HepG2 (cell line): ENCODE data around the gene SPHK1. TPM values are rescaled to one million over a fixed set of nuclear protein-coding genes. Genes with fewer than 3 reads are reported as not detected.

Experiments used
- CHD2 ChIP-seq: IDR thresholded peaks from 2 replicates; pipeline ENCODE4 v1.6.1; 2011; ENCODE audit warnings: low read depth, low read length, improper control_type of control experiment
- CSRNP2 ChIP-seq: sonication (generic); formaldehyde crosslinking; conservative IDR thresholded peaks from 2 replicates; pipeline ENCODE4 v1.8.0; 2022; ENCODE audit warnings: low read depth, missing genetic modification reagents
- EHMT2 ChIP-seq: fragments of 200-600 bp; sonication (generic); IDR thresholded peaks from 2 replicates; pipeline ENCODE4 v1.7.0; 2017; ENCODE audit warnings: antibody characterized with exemption, low read depth, low read length, borderline replicate concordance
- HBP1 ChIP-seq: IDR thresholded peaks from 2 replicates; pipeline ENCODE4 v1.6.1; 2016; ENCODE audit warnings: low read depth, control low read depth
- JDP2 ChIP-seq: sonication (generic); formaldehyde crosslinking; IDR thresholded peaks from 2 replicates; pipeline ENCODE4 v1.8.1; 2022; ENCODE audit warnings: missing genetic modification reagents, borderline replicate concordance
- KDM3A ChIP-seq: IDR thresholded peaks from 2 replicates; pipeline ENCODE4 v1.6.1; 2018; ENCODE audit warnings: low read depth, missing compliant biosample characterization
- MAF1 ChIP-seq: sonication (generic); formaldehyde crosslinking; IDR thresholded peaks from 2 replicates; pipeline ENCODE4 v1.5.0; 2020; ENCODE audit warnings: missing genetic modification reagents, borderline replicate concordance
- MTA1 ChIP-seq: sonication (generic); formaldehyde crosslinking; IDR thresholded peaks from 2 replicates; pipeline ENCODE4 v1.4.0; 2020; ENCODE audit warnings: missing genetic modification reagents, mild to moderate bottlenecking, borderline replicate concordance
- NFE2 ChIP-seq: sonication (generic); formaldehyde crosslinking; IDR thresholded peaks from 2 replicates; pipeline ENCODE4 v1.4.0; 2020; ENCODE audit warnings: missing genetic modification reagents
- PHF5A ChIP-seq: IDR thresholded peaks from one replicate; pipeline ENCODE4 v1.6.1; 2018; ENCODE audit warnings: low read depth, missing genetic modification reagents; ENCODE audit not compliant: unreplicated experiment
- REPIN1 ChIP-seq: sonication (generic); formaldehyde crosslinking; IDR thresholded peaks from 2 replicates; pipeline ENCODE4 v1.8.0; 2022; ENCODE audit warnings: missing genetic modification reagents, low read depth, mild to moderate bottlenecking, borderline replicate concordance
- RFXAP ChIP-seq: sonication (generic); formaldehyde crosslinking; IDR thresholded peaks from 2 replicates; pipeline ENCODE4 v1.4.0; 2020; ENCODE audit warnings: missing genetic modification reagents, borderline replicate concordance
- SAFB2 ChIP-seq: sonication (generic); formaldehyde crosslinking; IDR thresholded peaks from 2 replicates; pipeline ENCODE4 v1.5.1; 2020; ENCODE audit warnings: missing genetic modification reagents, low read depth, mild to moderate bottlenecking, borderline replicate concordance
- SKI ChIP-seq: fragments of 450-650 bp; IDR thresholded peaks from one replicate; pipeline ENCODE4 v1.6.1; 2018; ENCODE audit warnings: mild to moderate bottlenecking; ENCODE audit not compliant: partially characterized antibody
- TRIM24 ChIP-seq: sonication (generic); formaldehyde crosslinking; IDR thresholded peaks from 2 replicates; pipeline ENCODE4 v1.8.0; 2022; ENCODE audit warnings: mild to moderate bottlenecking, missing genetic modification reagents
- ZBTB7A ChIP-seq: sonication (generic); formaldehyde crosslinking; IDR thresholded peaks from 2 replicates; pipeline ENCODE4 v1.8.0; 2022; ENCODE audit warnings: mild to moderate bottlenecking, missing genetic modification reagents
- ZFAT ChIP-seq: sonication (generic); formaldehyde crosslinking; conservative IDR thresholded peaks from 2 replicates; pipeline ENCODE4 v1.8.1; 2023; ENCODE audit warnings: missing genetic modification reagents, inconsistent platforms
- ZNF232 ChIP-seq: sonication (generic); formaldehyde crosslinking; IDR thresholded peaks from 2 replicates; pipeline ENCODE4 v1.4.0; 2020; ENCODE audit warnings: missing genetic modification reagents, borderline replicate concordance
- ZNF558 ChIP-seq: sonication (generic); formaldehyde crosslinking; IDR thresholded peaks from 2 replicates; pipeline ENCODE4 v1.9.0; 2022; ENCODE audit warnings: mild to moderate bottlenecking, missing genetic modification reagents, borderline replicate concordance
- ZNF644 ChIP-seq: IDR thresholded peaks from 2 replicates; pipeline ENCODE4 v1.6.1; 2016; ENCODE audit warnings: low read depth
- polyA plus RNA-seq, 8 experiments: library from polyadenylated mRNA; depleted of rRNA in 3 of 8; stranded (reverse) in 7 of 8; unstranded in 1 of 8; fragments of >200 nt; fragmentation: Illumina TruSeq in 4 of 8; extraction: Trizol in 4 of 8; gene quantifications; 2 replicates each; pipeline versions ENCODE4 v1.2.1 to v1.2.3, GENCODE V29; 2011 to 2016; ENCODE audit warnings: low read depth in 4 of 8, missing spikeins in 1 of 8, mixed read lengths in 1 of 8; ENCODE audit not compliant: insufficient read depth in 1 of 8
- total RNA-seq, 5 experiments: library from RNA; depleted of rRNA; stranded (reverse); fragments of >200 nt; fragmentation: Illumina TruSeq; extraction: Trizol; gene quantifications; 2 replicates each; pipeline ENCODE4 v1.2.3, GENCODE V29; 2016; ENCODE audit warnings: low read depth in 1 of 5
- TF ChIP-seq, protein P1 (sequence below): sonication (generic); formaldehyde crosslinking; conservative IDR thresholded peaks from 2 replicates; pipeline ENCODE4 v1.4.0; 2020; ENCODE audit warnings: missing genetic modification reagents
- TF ChIP-seq, protein P2 (sequence below): sonication (generic); formaldehyde crosslinking; IDR thresholded peaks from 2 replicates; pipeline ENCODE4 v1.4.0; 2020; ENCODE audit warnings: missing genetic modification reagents
- TF ChIP-seq, protein P3 (sequence below): sonication (generic); formaldehyde crosslinking; IDR thresholded peaks from 2 replicates; pipeline ENCODE4 v1.5.0; 2020; ENCODE audit warnings: mild to moderate bottlenecking, missing genetic modification reagents

Gene SPHK1
- total and polyA plus RNA-seq, 2 of the 13 experiments (the other 11 are each of a cell fraction or from before 2014, with no cell fraction given), result 129 to 160 TPM

DNA sequence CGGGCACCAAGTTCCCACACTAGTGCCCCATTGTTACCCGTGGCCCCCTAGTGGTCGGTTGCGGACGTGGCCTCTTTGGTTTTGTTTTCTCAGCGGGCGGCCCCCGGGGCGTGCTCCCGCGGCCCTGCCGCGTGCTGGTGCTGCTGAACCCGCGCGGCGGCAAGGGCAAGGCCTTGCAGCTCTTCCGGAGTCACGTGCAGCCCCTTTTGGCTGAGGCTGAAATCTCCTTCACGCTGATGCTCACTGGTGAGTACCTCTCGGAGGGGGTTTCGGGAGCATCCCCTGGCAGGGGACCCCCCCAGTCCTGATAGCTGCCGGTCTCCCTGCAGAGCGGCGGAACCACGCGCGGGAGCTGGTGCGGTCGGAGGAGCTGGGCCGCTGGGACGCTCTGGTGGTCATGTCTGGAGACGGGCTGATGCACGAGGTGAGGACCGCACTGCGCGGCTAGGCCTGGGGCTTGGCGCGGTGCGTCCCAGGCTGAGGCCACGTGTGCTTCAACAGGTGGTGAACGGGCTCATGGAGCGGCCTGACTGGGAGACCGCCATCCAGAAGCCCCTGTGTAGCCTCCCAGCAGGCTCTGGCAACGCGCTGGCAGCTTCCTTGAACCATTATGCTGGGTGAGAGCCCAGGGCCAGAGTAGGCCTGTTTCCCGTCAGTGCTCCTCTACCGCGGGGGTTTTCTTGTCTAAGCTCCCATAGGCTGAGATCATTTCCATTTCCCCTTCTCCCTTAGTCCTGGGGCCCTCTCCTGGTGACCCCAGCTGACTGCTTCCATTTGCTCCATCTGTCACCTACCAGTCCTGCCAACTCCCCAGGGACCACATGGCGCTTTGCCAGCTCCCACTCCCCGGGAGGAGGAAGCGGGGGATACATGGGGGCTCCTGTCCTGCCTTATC is 1.7 kb downstream of the SPHK1 start (continued):
- TF ChIP-seq ZNF558 (peak; percentile 98; the same call in 1 of the 2 replicates), MTA1 (peak; percentile 51), ZNF644 (CRISPR knock-in tag) (peak; percentile 61), ZFAT (CRISPR knock-in tag) (peak; percentile 97), REPIN1 (CRISPR knock-in tag) (peak; percentile 97), CSRNP2 (peak; percentile 88; the same call in 1 of the 2 replicates), TRIM24 (CRISPR knock-in tag) (no peak), SAFB2 (CRISPR knock-in tag) (peak; percentile 84), RFXAP (CRISPR knock-in tag) (peak; percentile 84; the same call in 1 of the 2 replicates), ZBTB7A (CRISPR knock-in tag) (peak; percentile 64), HBP1 (peak; percentile 84), KDM3A (CRISPR knock-in tag) (peak; percentile 95), PHF5A (CRISPR knock-in tag) (peak; percentile 34), ZNF232 (CRISPR knock-in tag) (peak; percentile 99), EHMT2 (no peak), NFE2 (CRISPR knock-in tag) (no peak; the same call in 1 of the 2 replicates), JDP2 (no peak), CHD2 (no peak), SKI (no peak), MAF1 (peak; percentile 97; the same call in 1 of the 2 replicates)
- TF ChIP-seq, protein P1, sequence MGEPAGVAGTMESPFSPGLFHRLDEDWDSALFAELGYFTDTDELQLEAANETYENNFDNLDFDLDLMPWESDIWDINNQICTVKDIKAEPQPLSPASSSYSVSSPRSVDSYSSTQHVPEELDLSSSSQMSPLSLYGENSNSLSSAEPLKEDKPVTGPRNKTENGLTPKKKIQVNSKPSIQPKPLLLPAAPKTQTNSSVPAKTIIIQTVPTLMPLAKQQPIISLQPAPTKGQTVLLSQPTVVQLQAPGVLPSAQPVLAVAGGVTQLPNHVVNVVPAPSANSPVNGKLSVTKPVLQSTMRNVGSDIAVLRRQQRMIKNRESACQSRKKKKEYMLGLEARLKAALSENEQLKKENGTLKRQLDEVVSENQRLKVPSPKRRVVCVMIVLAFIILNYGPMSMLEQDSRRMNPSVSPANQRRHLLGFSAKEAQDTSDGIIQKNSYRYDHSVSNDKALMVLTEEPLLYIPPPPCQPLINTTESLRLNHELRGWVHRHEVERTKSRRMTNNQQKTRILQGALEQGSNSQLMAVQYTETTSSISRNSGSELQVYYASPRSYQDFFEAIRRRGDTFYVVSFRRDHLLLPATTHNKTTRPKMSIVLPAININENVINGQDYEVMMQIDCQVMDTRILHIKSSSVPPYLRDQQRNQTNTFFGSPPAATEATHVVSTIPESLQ (CRISPR knock-in tag), result peak; percentile 91; the same call in 1 of the 2 replicates
- TF ChIP-seq, protein P2, sequence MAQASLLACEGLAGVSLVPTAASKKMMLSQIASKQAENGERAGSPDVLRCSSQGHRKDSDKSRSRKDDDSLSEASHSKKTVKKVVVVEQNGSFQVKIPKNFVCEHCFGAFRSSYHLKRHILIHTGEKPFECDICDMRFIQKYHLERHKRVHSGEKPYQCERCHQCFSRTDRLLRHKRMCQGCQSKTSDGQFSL (CRISPR knock-in tag), result peak; percentile 96
- TF ChIP-seq, protein P3, sequence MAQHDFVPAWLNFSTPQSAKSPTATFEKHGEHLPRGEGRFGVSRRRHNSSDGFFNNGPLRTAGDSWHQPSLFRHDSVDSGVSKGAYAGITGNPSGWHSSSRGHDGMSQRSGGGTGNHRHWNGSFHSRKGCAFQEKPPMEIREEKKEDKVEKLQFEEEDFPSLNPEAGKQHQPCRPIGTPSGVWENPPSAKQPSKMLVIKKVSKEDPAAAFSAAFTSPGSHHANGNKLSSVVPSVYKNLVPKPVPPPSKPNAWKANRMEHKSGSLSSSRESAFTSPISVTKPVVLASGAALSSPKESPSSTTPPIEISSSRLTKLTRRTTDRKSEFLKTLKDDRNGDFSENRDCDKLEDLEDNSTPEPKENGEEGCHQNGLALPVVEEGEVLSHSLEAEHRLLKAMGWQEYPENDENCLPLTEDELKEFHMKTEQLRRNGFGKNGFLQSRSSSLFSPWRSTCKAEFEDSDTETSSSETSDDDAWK (CRISPR knock-in tag), result no peak
